RWPE2 (cell line): ENCODE measurements around the gene PSMC5.

Experiments
- ATAC-seq: fragments of 200-7000 bp; cut with Tn5 transposase; 3 replicates; pipeline ENCODE4 v1.9.1; 2021; ENCODE audit warnings: low read depth
- DNase-seq: peaks from one replicate; pipeline ENCODE4 v3.0.0-alpha.2; 2020; ENCODE audit warnings: low spot score
- H3K27ac ChIP-seq: fragments of 450-650 bp; 2 replicates; pipeline ENCODE4 v1.5.1; 2017; ENCODE audit warnings: mild to moderate bottlenecking; ENCODE audit not compliant: poor library complexity, severe bottlenecking
- H3K27me3 ChIP-seq: fragments of 250-450 bp; sonication (Bioruptor Pico); 2 replicates; pipeline ENCODE4 v1.5.1; 2021; ENCODE audit warnings: mild to moderate bottlenecking, moderate library complexity; ENCODE audit not compliant: insufficient read depth, poor library complexity, severe bottlenecking
- H3K36me3 ChIP-seq: fragments of 250-450 bp; sonication (Bioruptor Pico); 2 replicates; pipeline ENCODE4 v1.5.1; 2020; ENCODE audit warnings: low read depth, mild to moderate bottlenecking, moderate library complexity
- H3K4me1 ChIP-seq: fragments of 250-450 bp; sonication (Bioruptor Pico); 2 replicates; pipeline ENCODE4 v1.5.1; 2021; ENCODE audit warnings: mild to moderate bottlenecking, moderate library complexity; ENCODE audit not compliant: insufficient read depth, poor library complexity, severe bottlenecking
- H3K4me3 ChIP-seq: fragments of 250-450 bp; sonication (Bioruptor Pico); 2 replicates; pipeline ENCODE4 v1.5.1; 2021; ENCODE audit warnings: mild to moderate bottlenecking, moderate library complexity; ENCODE audit not compliant: severe bottlenecking
- H3K9me3 ChIP-seq: fragments of 250-450 bp; sonication (Bioruptor Pico); 2 replicates; pipeline ENCODE4 v1.5.1; 2021; ENCODE audit warnings: mild to moderate bottlenecking, moderate library complexity; ENCODE audit not compliant: severe bottlenecking
- CTCF ChIP-seq: fragments of 450-650 bp; IDR thresholded peaks from one replicate; pipeline ENCODE4 v1.5.1; 2017; ENCODE audit warnings: mild to moderate bottlenecking, moderate library complexity; ENCODE audit not compliant: poor library complexity, severe bottlenecking

The PSMC5 gene

DNA sequence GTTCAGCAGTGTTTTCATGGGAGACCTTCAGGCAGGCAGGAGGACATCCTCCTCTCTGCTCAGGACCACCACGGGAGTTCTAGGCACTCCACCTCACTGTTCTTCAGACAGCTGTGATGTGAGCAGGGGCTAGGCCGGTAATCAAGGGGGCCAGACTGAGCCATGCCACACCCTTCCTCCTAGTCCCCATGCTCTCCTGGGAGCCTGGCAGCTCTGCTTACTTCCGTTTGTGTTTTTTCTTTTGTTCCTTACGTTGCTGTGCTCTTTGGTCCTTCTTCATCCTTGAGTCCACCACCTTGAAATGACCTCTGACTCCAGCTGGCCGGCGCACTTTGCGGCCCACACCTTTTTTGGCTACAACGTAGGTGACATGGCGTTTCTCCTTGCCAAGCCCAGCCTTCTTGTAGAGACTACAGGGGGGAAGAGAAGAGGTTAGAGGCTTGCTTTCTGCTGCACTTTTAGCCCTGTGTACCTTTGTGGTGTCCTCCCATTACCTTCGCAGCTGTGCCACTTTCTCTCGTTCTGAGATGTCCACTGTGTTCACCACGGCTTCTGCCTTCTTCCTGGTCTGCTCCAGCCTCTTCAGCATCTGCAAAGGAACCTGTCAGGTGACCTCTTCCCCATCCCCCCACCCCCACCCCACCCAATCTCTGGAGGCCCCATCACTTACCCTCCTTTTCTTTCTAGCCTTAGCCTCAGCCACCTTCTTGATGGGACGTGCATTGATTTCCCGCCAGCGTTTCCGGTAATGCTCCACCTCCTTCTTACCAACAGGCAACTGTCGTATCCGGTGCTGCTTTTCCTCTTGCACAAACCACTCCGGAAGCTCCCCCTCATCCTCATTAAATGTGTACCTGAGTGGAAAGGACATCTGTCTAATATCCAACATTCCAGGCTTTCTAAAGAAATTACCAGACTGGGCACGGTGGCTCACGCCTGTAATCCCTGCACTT is 7.4 kb upstream of the PSMC5 start:
- no peak for TF ChIP-seq CTCF
- Histone ChIP-seq H3K27ac (no peak overlapping the region), H3K27me3 (no peaks in the 10 kb centered on the region), H3K36me3 (peaks cover 97% of the 10 kb centered on the region), H3K4me1 (no peaks in the 10 kb centered on the region), H3K4me3 (no peak overlapping the region), H3K9me3 (no peaks in the 10 kb centered on the region)
- no peak for ATAC-seq
- DNase-seq, result no peak

- no peak overlapping the region for H3K27ac ChIP-seq
- H3K4me3 ChIP-seq, result no peak overlapping the region
- DNase-seq, result no peak
- peaks cover 97% of the 10 kb centered on the region for H3K36me3 ChIP-seq
- no peak for ATAC-seq
- no peaks in the 10 kb centered on the region for H3K4me1 ChIP-seq
- H3K9me3 ChIP-seq, result no peaks in the 10 kb centered on the region
- no peak for TF ChIP-seq CTCF
- H3K27me3 ChIP-seq, result no peaks in the 10 kb centered on the region
Observed at GRCh38 chr17:63820963-63821561, 6.2 kb upstream of the PSMC5 start.

GRCh38 chr17:63821804-63822203 is 5.4 kb upstream of the PSMC5 start:
- Histone ChIP-seq H3K4me1 (no peaks in the 10 kb centered on the region), H3K9me3 (no peaks in the 10 kb centered on the region), H3K4me3 (no peak overlapping the region), H3K36me3 (peaks cover 92% of the 10 kb centered on the region), H3K27ac (no peak overlapping the region), H3K27me3 (no peaks in the 10 kb centered on the region)
- TF ChIP-seq CTCF, result no peak
- ATAC-seq (no peak), DNase-seq (no peak)

DNA sequence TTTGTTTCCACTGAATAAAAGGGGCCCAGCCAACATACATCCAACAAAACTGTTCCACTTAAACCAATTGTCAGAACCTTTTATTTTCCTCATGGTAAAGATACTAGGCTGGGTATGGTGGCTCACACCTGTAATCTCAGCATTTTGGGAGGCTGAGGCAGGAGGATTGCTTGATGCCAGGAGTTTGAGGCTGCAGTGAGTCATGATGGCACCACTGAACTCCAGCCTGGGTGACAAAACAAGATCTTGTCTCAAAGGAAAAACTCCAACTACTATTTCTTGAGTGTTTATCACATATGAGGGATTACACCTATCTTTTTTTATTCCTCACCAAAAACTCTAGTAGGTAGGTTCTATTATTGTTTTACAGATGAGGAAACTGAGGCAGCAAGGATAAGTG is 4.7 kb upstream of the PSMC5 start:
- TF ChIP-seq CTCF, result no peak
- no peaks in the 10 kb centered on the region for H3K4me1 ChIP-seq
- no peak for ATAC-seq
- no peak overlapping the region for H3K27ac ChIP-seq
- H3K9me3 ChIP-seq, result no peaks in the 10 kb centered on the region
- H3K27me3 ChIP-seq, result no peaks in the 10 kb centered on the region
- DNase-seq, result no peak
- no peak overlapping the region for H3K4me3 ChIP-seq
- H3K36me3 ChIP-seq, result peaks cover 84% of the 10 kb centered on the region
